AG04450 (cell line): ENCODE measurements around the gene NPLOC4. TPM values are rescaled to one million over a fixed set of nuclear protein-coding genes. Genes with fewer than 3 reads are reported as not detected.
A peak's percentile ranks its signal among the peaks of the same experiment; 100 is the strongest.

Source experiments
- CTCF ChIA-PET: fragments of 300-600, 350-600 bp; formaldehyde crosslinking; extraction: SDS; loops from one replicate; lab custom pipeline; 2022; ENCODE audit warnings: antibody characterized with exemption, inconsistent platforms; lab: Charles Lee
- POLR2A ChIA-PET: fragments of 350-600 bp; formaldehyde crosslinking; extraction: SDS; loops from one replicate; lab custom pipeline; 2021; ENCODE audit warnings: antibody characterized with exemption, inconsistent platforms; lab: Yijun Ruan, JAX
- DNase-seq: peaks from one replicate; pipeline ENCODE4 v3.0.0-alpha.2; 2011; ENCODE audit warnings: low read depth, low spot score
- H3K27ac ChIP-seq: one replicate; pipeline ENCODE4 v1.5.1; 2012; ENCODE audit warnings: low read depth, low read length, control low read depth
- H3K27me3 ChIP-seq: one replicate; pipeline ENCODE4 v1.6.0; 2012; ENCODE audit warnings: low read length; ENCODE audit not compliant: control insufficient read depth, insufficient read depth
- H3K4me3 ChIP-seq: 2 replicates; pipeline ENCODE4 v1.5.1; 2011; ENCODE audit warnings: mild to moderate bottlenecking, low read depth, low read length, control low read depth
- H3K9me3 ChIP-seq: 2 replicates; pipeline ENCODE4 v1.5.1; 2012; ENCODE audit warnings: low read length; ENCODE audit not compliant: control insufficient read depth, insufficient read depth
- CTCF ChIP-seq: IDR thresholded peaks from 2 replicates; pipeline ENCODE4 v1.5.1; 2011; ENCODE audit warnings: low read depth, low read length, control low read depth, inconsistent platforms
- polyA plus RNA-seq: library from polyadenylated mRNA; depleted of rRNA; stranded (reverse); fragments of >200 nt; gene quantifications from 2 replicates; pipeline ENCODE4 v1.2.3, GENCODE V29; 2011

Gene NPLOC4
- polyA plus RNA-seq, 1 experiment, result 66.5 TPM

GRCh38 chr17:81553018-81553615, 83.8 kb downstream of the NPLOC4 start:
- ChIA-PET POLR2A (interaction anchor here (1.0 to 1.2 kb wide), 2 partner anchors 14 kb away, joined by 3 to 9 read pairs; no protein-coding TSS in a partner anchor), CTCF (interaction anchor here (1.3 kb wide), 1 partner anchor 48 kb away, joined by 7 read pairs; no protein-coding TSS in a partner anchor)
- Histone ChIP-seq H3K4me3 (peak overlapping the region; percentile 89), H3K9me3 (peaks cover 4% of the 10 kb centered on the region; the same call in 1 of the 2 replicates), H3K27me3 (no peaks in the 10 kb centered on the region), H3K27ac (peak overlapping the region; percentile 98)
- no peak; the same call in 1 of the 2 replicates for TF ChIP-seq CTCF
- DNase-seq, result no peak

- TF ChIP-seq CTCF, result no peak
- Histone ChIP-seq H3K9me3 (peaks cover 4% of the 10 kb centered on the region; the same call in 1 of the 2 replicates), H3K27ac (peak within 1 kb of the TSS; percentile 98), H3K27me3 (no peaks in the 10 kb centered on the region), H3K4me3 (peak within 1 kb of the TSS; percentile 89)
- DNase-seq, result no peak
- ChIA-PET POLR2A (interaction anchor here (0.5 to 1.5 kb wide), 9 partner anchors 13 to 257 kb away, joined by 3 to 9 read pairs (median 4); partner anchors contain the start of gene SLC38A10), CTCF (interaction anchor here (1.3 kb wide), 1 partner anchor 49 kb away, joined by 7 read pairs; no protein-coding TSS in a partner anchor)
Measured at GRCh38 chr17:81552244-81553017, 84.5 kb downstream of the NPLOC4 start, which contains the start of gene FAAP100. TSS of gene FAAP100 (minus strand) at chr17:81552353. CDS start at chr17:81552330, 23 bp downstream.

GRCh38 chr17:81551458-81552243, 85.3 kb downstream of the NPLOC4 start:
- Histone ChIP-seq H3K27me3 (no peaks in the 10 kb centered on the region), H3K4me3 (peak overlapping the region; percentile 89), H3K9me3 (peaks cover 4% of the 10 kb centered on the region; the same call in 1 of the 2 replicates), H3K27ac (peak overlapping the region; percentile 21)
- CTCF ChIA-PET, result interaction anchor here (1.3 kb wide), 1 partner anchor 50 kb away, joined by 7 read pairs; no protein-coding TSS in a partner anchor
- DNase-seq, result no peak
- POLR2A ChIA-PET, result interaction anchor here (0.6 to 1.5 kb wide), 8 partner anchors 12 to 330 kb away, joined by 3 to 9 read pairs (median 4); no protein-coding TSS in a partner anchor
- TF ChIP-seq CTCF, result no peak

GRCh38 chr17:81550830-81551457, 86.0 kb downstream of the NPLOC4 start:
- no peak for DNase-seq
- no peaks in the 10 kb centered on the region for H3K27me3 ChIP-seq
- no peak for TF ChIP-seq CTCF
- peak overlapping the region; percentile 89 for H3K4me3 ChIP-seq
- ChIA-PET POLR2A (interaction anchor here (0.6 to 0.9 kb wide), 2 partner anchors 13 to 329 kb away, joined by 4 read pairs; no protein-coding TSS in a partner anchor), CTCF (no interaction called here)
- peaks cover 4% of the 10 kb centered on the region; the same call in 1 of the 2 replicates for H3K9me3 ChIP-seq
- peak overlapping the region; percentile 21 for H3K27ac ChIP-seq
